ENCODE data around the gene TFCP2. TPM values are rescaled to one million over a fixed set of nuclear protein-coding genes. Genes with fewer than 3 reads are reported as not detected.

The TFCP2 gene
- total RNA-seq, 1 experiment from 2014 or later, result 33.9 TPM

DNA sequence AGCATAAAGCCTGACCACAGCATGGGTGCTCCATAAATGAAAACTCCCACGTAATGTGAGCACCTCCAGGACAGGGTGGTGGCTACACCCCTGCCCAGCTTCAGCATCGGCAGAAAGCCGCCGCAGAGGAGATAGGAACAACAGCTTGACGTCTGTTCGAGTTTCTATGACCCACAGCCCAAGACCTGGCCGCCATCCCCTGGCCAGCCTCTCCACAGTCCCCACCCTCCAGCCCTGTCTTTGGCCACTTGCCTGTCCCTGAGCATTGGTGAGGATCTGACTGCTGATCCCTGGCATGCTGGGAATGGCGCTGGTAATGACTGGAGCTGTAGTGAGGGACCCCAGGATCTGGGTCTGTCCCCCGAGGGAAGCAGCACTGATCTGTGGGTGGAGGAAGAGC is 23.6 kb upstream of the TFCP2 start:
- Histone ChIP-seq H3K36me3 (ENCODE audit: control insufficient read depth, insufficient read depth, low read length) (no peaks in the 10 kb centered on the region), H3K27me3 (ENCODE audit: control insufficient read depth, insufficient read depth, low read length) (no peaks in the 10 kb centered on the region), H3K27ac (ENCODE audit: low read length) (no peak overlapping the region), H3K4me1 (ENCODE audit: control insufficient read depth, insufficient read depth, low read length) (no peaks in the 10 kb centered on the region), H3K9me3 (ENCODE audit: control insufficient read depth, insufficient read depth, low read depth, low read length) (no peaks in the 10 kb centered on the region), H3K4me3 (ENCODE audit: low read depth in 2 of 2, low read length in 2 of 2) (no peak overlapping the region)
- in situ Hi-C loops (cut with HindIII; ENCODE audit: low pct_unique_long_range_greater_than_20kb, low sequenced_read_pairs) (no loop called here), intact Hi-C loops (cut with micrococcal nuclease; ENCODE audit: unreplicated experiment) (no loop called here)
- CTCF ChIA-PET, result no interaction called here
- ATAC-seq (no peak), DNase-seq (ENCODE audit: low read depth, low spot score) (no peak)
- POLR2A ChIA-PET, result no interaction called here
- TF ChIP-seq, protein P1, sequence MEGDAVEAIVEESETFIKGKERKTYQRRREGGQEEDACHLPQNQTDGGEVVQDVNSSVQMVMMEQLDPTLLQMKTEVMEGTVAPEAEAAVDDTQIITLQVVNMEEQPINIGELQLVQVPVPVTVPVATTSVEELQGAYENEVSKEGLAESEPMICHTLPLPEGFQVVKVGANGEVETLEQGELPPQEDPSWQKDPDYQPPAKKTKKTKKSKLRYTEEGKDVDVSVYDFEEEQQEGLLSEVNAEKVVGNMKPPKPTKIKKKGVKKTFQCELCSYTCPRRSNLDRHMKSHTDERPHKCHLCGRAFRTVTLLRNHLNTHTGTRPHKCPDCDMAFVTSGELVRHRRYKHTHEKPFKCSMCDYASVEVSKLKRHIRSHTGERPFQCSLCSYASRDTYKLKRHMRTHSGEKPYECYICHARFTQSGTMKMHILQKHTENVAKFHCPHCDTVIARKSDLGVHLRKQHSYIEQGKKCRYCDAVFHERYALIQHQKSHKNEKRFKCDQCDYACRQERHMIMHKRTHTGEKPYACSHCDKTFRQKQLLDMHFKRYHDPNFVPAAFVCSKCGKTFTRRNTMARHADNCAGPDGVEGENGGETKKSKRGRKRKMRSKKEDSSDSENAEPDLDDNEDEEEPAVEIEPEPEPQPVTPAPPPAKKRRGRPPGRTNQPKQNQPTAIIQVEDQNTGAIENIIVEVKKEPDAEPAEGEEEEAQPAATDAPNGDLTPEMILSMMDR (IDR thresholded peaks at IDR 0.05), result no peak
- TF ChIP-seq POLR2AphosphoS5 (IDR thresholded peaks at IDR 0.05; ENCODE audit: low read depth, low read length), result no peak
- no peak for TF ChIP-seq SIN3A (IDR thresholded peaks at IDR 0.05; ENCODE audit: borderline replicate concordance, insufficient read depth, low read depth, low read length)
- TF ChIP-seq TCF7L2 (IDR thresholded peaks at IDR 0.05; ENCODE audit: low read depth, low read length), result no peak
- TF ChIP-seq, protein P2, sequence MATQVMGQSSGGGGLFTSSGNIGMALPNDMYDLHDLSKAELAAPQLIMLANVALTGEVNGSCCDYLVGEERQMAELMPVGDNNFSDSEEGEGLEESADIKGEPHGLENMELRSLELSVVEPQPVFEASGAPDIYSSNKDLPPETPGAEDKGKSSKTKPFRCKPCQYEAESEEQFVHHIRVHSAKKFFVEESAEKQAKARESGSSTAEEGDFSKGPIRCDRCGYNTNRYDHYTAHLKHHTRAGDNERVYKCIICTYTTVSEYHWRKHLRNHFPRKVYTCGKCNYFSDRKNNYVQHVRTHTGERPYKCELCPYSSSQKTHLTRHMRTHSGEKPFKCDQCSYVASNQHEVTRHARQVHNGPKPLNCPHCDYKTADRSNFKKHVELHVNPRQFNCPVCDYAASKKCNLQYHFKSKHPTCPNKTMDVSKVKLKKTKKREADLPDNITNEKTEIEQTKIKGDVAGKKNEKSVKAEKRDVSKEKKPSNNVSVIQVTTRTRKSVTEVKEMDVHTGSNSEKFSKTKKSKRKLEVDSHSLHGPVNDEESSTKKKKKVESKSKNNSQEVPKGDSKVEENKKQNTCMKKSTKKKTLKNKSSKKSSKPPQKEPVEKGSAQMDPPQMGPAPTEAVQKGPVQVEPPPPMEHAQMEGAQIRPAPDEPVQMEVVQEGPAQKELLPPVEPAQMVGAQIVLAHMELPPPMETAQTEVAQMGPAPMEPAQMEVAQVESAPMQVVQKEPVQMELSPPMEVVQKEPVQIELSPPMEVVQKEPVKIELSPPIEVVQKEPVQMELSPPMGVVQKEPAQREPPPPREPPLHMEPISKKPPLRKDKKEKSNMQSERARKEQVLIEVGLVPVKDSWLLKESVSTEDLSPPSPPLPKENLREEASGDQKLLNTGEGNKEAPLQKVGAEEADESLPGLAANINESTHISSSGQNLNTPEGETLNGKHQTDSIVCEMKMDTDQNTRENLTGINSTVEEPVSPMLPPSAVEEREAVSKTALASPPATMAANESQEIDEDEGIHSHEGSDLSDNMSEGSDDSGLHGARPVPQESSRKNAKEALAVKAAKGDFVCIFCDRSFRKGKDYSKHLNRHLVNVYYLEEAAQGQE (IDR thresholded peaks at IDR 0.05; ENCODE audit: insufficient read depth in 1 of 2, low read depth in 2 of 2, low read length in 1 of 2), result no peak
- BruUV-seq (replicated peaks), result no TSS peak

DNA sequence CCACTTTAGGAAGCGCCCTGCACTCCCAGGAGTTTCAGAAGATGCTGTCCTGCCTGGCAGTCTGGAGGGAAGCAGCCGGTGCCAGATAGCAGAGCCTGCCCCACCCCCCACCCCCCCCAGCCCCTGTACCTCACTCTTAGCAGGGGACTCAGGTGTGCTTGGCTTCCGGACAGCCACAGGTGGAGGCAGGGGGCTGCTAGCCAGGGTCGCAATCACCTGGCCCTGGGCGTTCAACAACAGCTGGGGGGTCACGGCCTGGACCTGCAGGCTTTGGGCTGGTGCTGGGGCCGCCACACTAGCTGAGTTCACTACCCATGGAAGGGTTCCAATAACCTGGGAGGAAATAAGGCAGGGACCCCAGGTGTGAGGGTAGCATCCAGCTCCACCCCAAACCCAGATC is 22.9 kb upstream of the TFCP2 start:
- no peak for TF ChIP-seq TCF7L2 (IDR thresholded peaks at IDR 0.05; ENCODE audit: low read depth, low read length)
- no peak for TF ChIP-seq POLR2AphosphoS5 (IDR thresholded peaks at IDR 0.05; ENCODE audit: low read depth, low read length)
- no peak for TF ChIP-seq SIN3A (IDR thresholded peaks at IDR 0.05; ENCODE audit: borderline replicate concordance, insufficient read depth, low read depth, low read length)
- TF ChIP-seq, protein P1 (IDR thresholded peaks at IDR 0.05), result no peak
- TF ChIP-seq, protein P2 (IDR thresholded peaks at IDR 0.05; ENCODE audit: insufficient read depth in 1 of 2, low read depth in 2 of 2, low read length in 1 of 2), result no peak
- H3K27me3 ChIP-seq (ENCODE audit: control insufficient read depth, insufficient read depth, low read length), result no peaks in the 10 kb centered on the region
- H3K4me1 ChIP-seq (ENCODE audit: control insufficient read depth, insufficient read depth, low read length), result no peaks in the 10 kb centered on the region
- intact Hi-C loops (cut with micrococcal nuclease; ENCODE audit: unreplicated experiment), result no loop called here
- ChIA-PET CTCF (interaction anchor here (0.6 kb wide), 1 partner anchor 271 kb away, joined by 15 read pairs; a partner anchor contains a TSS), POLR2A (no interaction called here)
- DNase-seq (ENCODE audit: low read depth, low spot score) (no peak), ATAC-seq (no peak)
- H3K36me3 ChIP-seq (ENCODE audit: control insufficient read depth, insufficient read depth, low read length), result no peaks in the 10 kb centered on the region
- in situ Hi-C loops (cut with HindIII; ENCODE audit: low pct_unique_long_range_greater_than_20kb, low sequenced_read_pairs), result no loop called here
- H3K27ac ChIP-seq (ENCODE audit: low read length), result no peak overlapping the region
- no peak overlapping the region for H3K4me3 ChIP-seq (ENCODE audit: low read depth in 2 of 2, low read length in 2 of 2)
- no peaks in the 10 kb centered on the region for H3K9me3 ChIP-seq (ENCODE audit: control insufficient read depth, insufficient read depth, low read depth, low read length)
- BruUV-seq (replicated peaks), result no TSS peak

Data from Panc1 (cell line).